Measurements from ENCODE around the gene BLOC1S6. TPM values are rescaled to one million over a fixed set of nuclear protein-coding genes. Genes with fewer than 3 reads are reported as not detected.

The BLOC1S6 gene
- polyA plus RNA-seq, 2 of the 4 experiments (the other 2 are of a cell fraction): 19.0 to 30.9 TPM

DNA sequence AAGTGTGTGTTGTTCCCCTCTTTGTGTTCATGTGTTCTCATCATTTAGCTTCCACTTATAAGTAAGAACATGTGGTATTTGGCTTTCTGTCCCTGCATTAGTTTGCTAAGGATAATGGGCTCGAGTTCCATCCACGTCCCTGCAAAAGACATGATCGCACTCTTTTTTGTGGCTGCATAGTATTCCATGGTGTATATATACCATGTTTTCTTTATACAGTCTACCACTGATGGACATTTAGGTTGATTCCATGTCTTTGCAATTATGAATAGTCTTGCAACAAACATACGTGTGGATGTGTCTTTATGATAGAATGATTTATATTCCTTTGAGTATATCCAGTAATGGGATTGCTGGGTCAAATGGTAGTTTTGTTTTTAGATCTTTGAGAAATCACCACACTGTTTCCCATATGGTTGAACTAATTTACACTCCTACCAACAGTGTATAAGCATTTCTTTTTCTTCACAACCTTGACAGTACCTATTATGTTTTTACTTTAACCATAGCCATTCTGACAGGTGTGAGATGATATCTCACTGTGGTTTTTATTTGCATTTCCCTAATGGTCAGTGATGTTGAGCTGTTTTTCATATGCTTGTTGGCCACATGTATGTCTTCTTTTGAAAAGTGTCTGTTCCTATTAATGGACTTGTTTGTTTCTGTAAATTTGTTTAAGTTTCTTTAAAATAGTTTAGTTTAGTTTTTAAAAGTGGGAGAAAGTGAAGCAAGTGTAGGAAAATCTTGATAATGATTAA is 42.7 kb upstream of the BLOC1S6 start:
- no peak overlapping the region for H3K27ac ChIP-seq
- TF ChIP-seq, protein P1, sequence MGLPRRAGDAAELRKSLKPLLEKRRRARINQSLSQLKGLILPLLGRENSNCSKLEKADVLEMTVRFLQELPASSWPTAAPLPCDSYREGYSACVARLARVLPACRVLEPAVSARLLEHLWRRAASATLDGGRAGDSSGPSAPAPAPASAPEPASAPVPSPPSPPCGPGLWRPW (IDR thresholded peaks at IDR 0.05): no peak
- TF ChIP-seq POLR2A (IDR thresholded peaks at IDR 0.05; ENCODE audit: low read length) (no peak), NR3C1 (IDR thresholded peaks at IDR 0.05) (no peak), HOXA7 (CRISPR knock-in tag; IDR thresholded peaks at IDR 0.05) (no peak), HOXB13 (CRISPR knock-in tag; IDR thresholded peaks at IDR 0.05; ENCODE audit: low read depth) (no peak), SMC3 (IDR thresholded peaks at IDR 0.05) (no peak), GATA3 (IDR thresholded peaks at IDR 0.05; ENCODE audit: borderline replicate concordance) (no peak), MYC (IDR thresholded peaks at IDR 0.05; ENCODE audit: borderline replicate concordance, low read length) (no peak), RAD21 (conservative IDR thresholded peaks at IDR 0.05 in 1 of 2, IDR thresholded peaks at IDR 0.05 in 1 of 2) (no peak)
- TF ChIP-seq, protein P2, sequence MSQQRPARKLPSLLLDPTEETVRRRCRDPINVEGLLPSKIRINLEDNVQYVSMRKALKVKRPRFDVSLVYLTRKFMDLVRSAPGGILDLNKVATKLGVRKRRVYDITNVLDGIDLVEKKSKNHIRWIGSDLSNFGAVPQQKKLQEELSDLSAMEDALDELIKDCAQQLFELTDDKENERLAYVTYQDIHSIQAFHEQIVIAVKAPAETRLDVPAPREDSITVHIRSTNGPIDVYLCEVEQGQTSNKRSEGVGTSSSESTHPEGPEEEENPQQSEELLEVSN (IDR thresholded peaks at IDR 0.05; ENCODE audit: borderline replicate concordance, low read depth): no peak
- FAIRE-seq: no peak
- H3K4me3 ChIP-seq: no peak overlapping the region
- WGBS (ENCODE audit: missing lambda C conversion rate): 43% methylated on average over 4 of the region's 4 CpGs
- POLR2A ChIA-PET: no interaction called here
- DNase-seq (ENCODE audit: low read depth in 1 of 2, low spot score in 1 of 2): no peak
- no peaks in the 10 kb centered on the region for H3K4me1 ChIP-seq
- no peak for ATAC-seq
- CTCF ChIA-PET: no interaction called here
- no peak overlapping the region for H3K4me2 ChIP-seq
- no peaks in the 10 kb centered on the region for H3K9me3 ChIP-seq

DNA sequence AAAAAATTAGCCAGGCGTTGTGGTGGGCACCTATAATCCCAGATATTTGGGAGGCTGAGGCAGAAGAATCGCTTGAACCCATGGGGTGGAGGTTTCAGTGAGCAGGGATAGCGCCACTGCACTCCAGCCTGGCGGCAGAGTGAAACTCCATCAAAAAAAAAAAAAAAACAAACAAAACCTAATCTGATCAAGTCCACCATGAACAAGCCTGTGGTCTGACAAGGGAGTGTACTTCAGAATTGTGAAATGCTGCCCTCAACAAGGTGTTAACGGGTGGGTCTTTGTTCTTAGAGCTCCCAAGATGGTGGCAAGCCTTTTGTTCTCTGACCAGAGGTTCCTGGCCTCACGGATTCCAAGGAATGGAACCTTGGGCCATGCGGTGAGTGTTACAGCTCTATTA is 40.4 kb upstream of the BLOC1S6 start:
- no peak for ATAC-seq
- Histone ChIP-seq H3K4me1 (no peaks in the 10 kb centered on the region), H3K9me3 (no peaks in the 10 kb centered on the region), H3K4me2 (no peak overlapping the region), H3K27ac (no peak overlapping the region), H3K4me3 (no peak overlapping the region)
- no peak for FAIRE-seq
- CTCF ChIA-PET: no interaction called here
- no peak for DNase-seq (ENCODE audit: low read depth in 1 of 2, low spot score in 1 of 2)
- TF ChIP-seq SREBF2 (IDR thresholded peaks at IDR 0.05): no peak
- no peak for TF ChIP-seq ZSCAN20 (CRISPR knock-in tag; IDR thresholded peaks at IDR 0.05)
- TF ChIP-seq HOXB13 (CRISPR knock-in tag; IDR thresholded peaks at IDR 0.05; ENCODE audit: low read depth): no peak
- no peak for TF ChIP-seq HDAC2 (IDR thresholded peaks at IDR 0.05)
- TF ChIP-seq KDM5A (IDR thresholded peaks at IDR 0.05): no peak
- TF ChIP-seq MAZ (IDR thresholded peaks at IDR 0.05; ENCODE audit: borderline replicate concordance, low read depth, low read length): no peak
- TF ChIP-seq, protein P1 (IDR thresholded peaks at IDR 0.05): no peak
- TF ChIP-seq KDM1A (IDR thresholded peaks at IDR 0.05; ENCODE audit: low read depth): no peak
- no peak for TF ChIP-seq BHLHE40 (IDR thresholded peaks at IDR 0.05; ENCODE audit: low read depth, low read length)
- TF ChIP-seq, protein P3, sequence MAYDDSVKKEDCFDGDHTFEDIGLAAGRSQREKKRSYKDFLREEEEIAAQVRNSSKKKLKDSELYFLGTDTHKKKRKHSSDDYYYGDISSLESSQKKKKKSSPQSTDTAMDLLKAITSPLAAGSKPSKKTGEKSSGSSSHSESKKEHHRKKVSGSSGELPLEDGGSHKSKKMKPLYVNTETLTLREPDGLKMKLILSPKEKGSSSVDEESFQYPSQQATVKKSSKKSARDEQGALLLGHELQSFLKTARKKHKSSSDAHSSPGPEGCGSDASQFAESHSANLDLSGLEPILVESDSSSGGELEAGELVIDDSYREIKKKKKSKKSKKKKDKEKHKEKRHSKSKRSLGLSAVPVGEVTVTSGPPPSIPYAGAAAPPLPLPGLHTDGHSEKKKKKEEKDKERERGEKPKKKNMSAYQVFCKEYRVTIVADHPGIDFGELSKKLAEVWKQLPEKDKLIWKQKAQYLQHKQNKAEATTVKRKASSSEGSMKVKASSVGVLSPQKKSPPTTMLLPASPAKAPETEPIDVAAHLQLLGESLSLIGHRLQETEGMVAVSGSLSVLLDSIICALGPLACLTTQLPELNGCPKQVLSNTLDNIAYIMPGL (CRISPR knock-in tag; IDR thresholded peaks at IDR 0.05; ENCODE audit: borderline replicate concordance): no peak
- no peak for TF ChIP-seq JUNB (IDR thresholded peaks at IDR 0.05)
- TF ChIP-seq MAFK (IDR thresholded peaks at IDR 0.05; ENCODE audit: partially characterized antibody): no peak
- POLR2A ChIA-PET: no interaction called here
- 71% methylated on average over 7 of the region's 7 CpGs for WGBS (ENCODE audit: missing lambda C conversion rate)

DNA sequence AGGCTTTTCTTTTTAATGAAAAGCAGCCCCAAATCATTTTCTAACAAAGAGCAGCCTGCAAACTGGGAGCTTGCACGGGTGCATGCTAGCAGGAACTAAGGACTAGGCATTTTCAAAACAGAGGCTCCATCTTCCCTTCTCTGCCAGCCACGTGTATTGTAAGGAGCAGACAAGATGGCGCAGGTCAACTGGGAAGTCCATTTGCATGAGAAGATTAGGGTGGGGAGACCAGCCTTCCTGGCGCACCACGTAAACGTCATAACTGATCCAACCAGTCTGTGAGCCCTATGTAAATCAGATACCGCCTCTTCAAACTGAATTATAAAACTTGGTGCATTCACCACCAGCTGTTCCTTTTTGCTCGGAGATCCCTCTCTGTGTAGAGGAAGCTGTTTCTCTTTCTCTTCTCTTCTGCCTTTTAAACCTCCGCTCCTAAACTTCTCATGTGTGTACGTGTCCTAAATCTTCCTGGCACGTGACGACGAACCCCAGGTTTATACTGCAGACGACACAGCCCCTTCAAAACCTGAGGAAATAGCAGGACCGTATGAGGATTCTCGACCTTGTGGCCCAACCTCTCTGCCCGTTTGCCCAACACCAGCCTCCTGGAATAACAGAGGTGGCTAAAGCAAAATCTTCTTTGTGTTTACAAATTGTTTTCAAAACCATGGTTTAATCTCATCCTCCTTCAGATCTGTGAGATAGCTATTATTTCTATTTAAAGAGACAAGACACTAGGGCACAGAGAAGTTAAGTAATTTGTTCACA is 38.2 kb upstream of the BLOC1S6 start:
- no peak for ATAC-seq
- Histone ChIP-seq H3K4me2 (no peak overlapping the region), H3K4me1 (no peaks in the 10 kb centered on the region), H3K9me3 (no peaks in the 10 kb centered on the region), H3K4me3 (no peak overlapping the region), H3K27ac (no peak overlapping the region)
- ChIA-PET POLR2A (no interaction called here), CTCF (interaction anchor here (0.5 kb wide), 1 partner anchor 61 kb away, joined by 4 read pairs; no protein-coding TSS in a partner anchor)
- 81% methylated on average over 17 of the region's 17 CpGs for WGBS (ENCODE audit: missing lambda C conversion rate)
- no peak for DNase-seq (ENCODE audit: low read depth in 1 of 2, low spot score in 1 of 2)
- no peak for FAIRE-seq
- TF ChIP-seq ZSCAN20 (CRISPR knock-in tag; IDR thresholded peaks at IDR 0.05) (no peak), RFX5 (IDR thresholded peaks at IDR 0.05) (no peak), TP53 (CRISPR knock-in tag; IDR thresholded peaks at IDR 0.05) (no peak), HEYL (CRISPR knock-in tag; IDR thresholded peaks at IDR 0.05) (no peak), POLR2A (IDR thresholded peaks at IDR 0.05; ENCODE audit: low read length) (no peak), EHF (CRISPR knock-in tag; IDR thresholded peaks at IDR 0.05) (no peak), NR3C1 (IDR thresholded peaks at IDR 0.05) (no peak), JUNB (IDR thresholded peaks at IDR 0.05) (no peak), HDAC2 (IDR thresholded peaks at IDR 0.05) (no peak)
- TF ChIP-seq, protein P1 (IDR thresholded peaks at IDR 0.05): no peak
- TF ChIP-seq, protein P3 (CRISPR knock-in tag; IDR thresholded peaks at IDR 0.05; ENCODE audit: borderline replicate concordance): no peak

Data from A549 (cell line).